ENCODE data around the gene PLCL2.
"Not testable (repeated sequence)": the region's sequence is repeated elsewhere in the genome, so short reads cannot be mapped to it uniquely, and the experiment has no call there.

The PLCL2 gene

GRCh38 chr3:16979769-16980515 lies 95.2 kb downstream of the PLCL2 start:
- DNase-seq, result not testable (repeated sequence)

DNA sequence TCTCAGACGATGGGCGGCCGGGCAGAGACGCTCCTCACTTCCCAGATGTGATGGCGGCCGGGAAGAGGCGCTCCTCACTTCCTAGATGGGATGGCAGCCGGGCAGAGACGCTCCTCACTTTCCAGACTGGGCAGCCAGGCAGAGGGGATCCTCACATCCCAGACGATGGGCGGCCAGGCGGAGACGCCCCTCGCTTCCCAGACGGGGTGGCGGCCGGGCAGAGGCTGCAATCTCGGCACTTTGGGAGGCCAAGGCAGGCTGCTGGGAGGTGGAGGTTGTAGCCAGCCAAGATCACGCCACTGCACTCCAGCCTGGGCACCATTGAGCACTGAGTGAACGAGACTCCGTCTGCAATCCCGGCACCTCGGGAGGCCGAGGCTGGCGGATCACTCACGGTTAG lies 95.8 kb downstream of the PLCL2 start:
- not testable (repeated sequence) for DNase-seq

- DNase-seq, result no peak
Measured at GRCh38 chr3:16982460-16982859, 97.7 kb downstream of the PLCL2 start.

DNA sequence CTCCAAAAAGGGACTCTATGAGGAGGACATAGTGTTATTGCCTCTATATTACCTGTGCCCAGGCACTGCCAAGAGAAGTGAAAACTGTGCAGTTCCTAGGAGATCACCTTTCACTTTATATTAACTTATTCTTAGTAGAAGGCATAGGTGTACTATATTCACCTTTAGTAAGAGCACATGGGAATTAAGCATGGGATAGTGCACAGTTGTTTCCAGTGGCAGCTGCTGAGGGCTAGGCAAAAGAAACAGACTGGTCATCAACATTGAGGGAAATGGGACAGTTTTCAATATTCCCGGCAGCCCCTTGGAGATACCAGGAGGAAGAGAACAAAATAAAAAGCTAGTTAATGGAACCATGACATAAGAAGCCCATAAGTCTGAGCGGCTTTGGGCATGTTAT lies 100.9 kb downstream of the PLCL2 start:
- no peak for DNase-seq

- no peak for DNase-seq
Measured at GRCh38 chr3:16987141-16987540, 102.4 kb downstream of the PLCL2 start.

GRCh38 chr3:16990163-16990562 lies 105.4 kb downstream of the PLCL2 start:
- no peak for DNase-seq

- DNase-seq, result no peak
Measured at GRCh38 chr3:16992198-16992597, 107.4 kb downstream of the PLCL2 start.

GRCh38 chr3:16993227-16993626 lies 108.5 kb downstream of the PLCL2 start:
- DNase-seq, result no peak

GRCh38 chr3:16994854-16995525 lies 110.2 kb downstream of the PLCL2 start:
- DNase-seq, result no peak

DNA sequence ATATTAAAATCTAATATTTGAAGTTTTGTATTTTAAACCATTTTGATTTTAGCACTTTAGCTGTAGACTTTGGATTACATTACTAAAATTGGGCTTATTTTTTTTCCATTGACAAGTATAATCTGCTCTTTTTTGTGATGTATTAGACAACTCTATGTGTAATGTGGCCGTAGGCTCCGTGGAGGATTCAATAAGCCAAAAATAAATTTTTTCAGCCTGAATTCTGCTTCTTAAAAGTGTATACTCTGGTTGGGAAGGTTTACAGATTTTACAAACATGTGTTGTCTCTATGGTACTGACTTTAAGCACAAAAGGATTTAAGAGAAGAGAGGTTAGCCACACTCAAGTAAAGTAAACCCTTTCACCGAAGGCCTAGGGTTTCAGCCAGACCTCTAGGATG lies 110.8 kb downstream of the PLCL2 start:
- DNase-seq, result no peak

DNA sequence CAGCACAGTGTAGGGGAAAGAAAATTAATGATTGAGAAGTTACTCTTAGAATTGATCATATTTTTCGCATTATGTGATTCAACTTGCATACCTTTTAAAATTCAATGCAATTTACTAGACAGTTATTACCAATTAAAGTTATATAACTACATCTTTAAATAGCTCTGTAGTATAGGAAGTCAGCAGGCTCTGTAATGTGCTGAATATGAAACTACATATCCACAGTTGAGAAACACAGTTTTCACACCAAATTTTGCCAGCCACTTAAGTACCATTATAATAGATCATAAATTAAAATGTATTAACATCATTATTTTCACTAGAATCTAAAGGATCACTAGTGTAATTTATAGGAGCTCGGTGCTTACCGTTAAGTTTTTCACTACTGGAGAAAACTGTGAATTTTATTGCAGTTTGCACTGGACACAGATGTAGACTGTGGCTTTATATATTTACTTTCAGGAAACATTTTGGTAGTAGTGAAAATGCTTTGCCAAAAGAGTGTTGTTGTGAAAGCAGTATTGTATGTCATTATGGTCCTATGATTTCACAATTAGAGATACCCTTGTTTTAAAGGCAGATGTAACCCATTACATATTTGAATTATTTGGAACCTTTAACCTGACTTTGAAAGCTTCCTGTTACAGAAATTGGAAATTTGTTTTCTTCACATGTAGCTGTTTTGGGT lies 113.6 kb downstream of the PLCL2 start:
- DNase-seq, result no peak

GRCh38 chr3:16999161-16999560 lies 114.4 kb downstream of the PLCL2 start:
- no peak for DNase-seq

- DNase-seq, result no peak
Measured at GRCh38 chr3:16999871-17000270, 115.1 kb downstream of the PLCL2 start.

- no peak for DNase-seq
Measured at GRCh38 chr3:17003457-17003856, 118.7 kb downstream of the PLCL2 start.

- no peak for DNase-seq
Measured at GRCh38 chr3:17006132-17006852, 121.5 kb downstream of the PLCL2 start.

GRCh38 chr3:17007284-17007683 lies 122.5 kb downstream of the PLCL2 start:
- DNase-seq, result no peak

GRCh38 chr3:17009826-17010225 lies 125.1 kb downstream of the PLCL2 start:
- no peak for DNase-seq

DNA sequence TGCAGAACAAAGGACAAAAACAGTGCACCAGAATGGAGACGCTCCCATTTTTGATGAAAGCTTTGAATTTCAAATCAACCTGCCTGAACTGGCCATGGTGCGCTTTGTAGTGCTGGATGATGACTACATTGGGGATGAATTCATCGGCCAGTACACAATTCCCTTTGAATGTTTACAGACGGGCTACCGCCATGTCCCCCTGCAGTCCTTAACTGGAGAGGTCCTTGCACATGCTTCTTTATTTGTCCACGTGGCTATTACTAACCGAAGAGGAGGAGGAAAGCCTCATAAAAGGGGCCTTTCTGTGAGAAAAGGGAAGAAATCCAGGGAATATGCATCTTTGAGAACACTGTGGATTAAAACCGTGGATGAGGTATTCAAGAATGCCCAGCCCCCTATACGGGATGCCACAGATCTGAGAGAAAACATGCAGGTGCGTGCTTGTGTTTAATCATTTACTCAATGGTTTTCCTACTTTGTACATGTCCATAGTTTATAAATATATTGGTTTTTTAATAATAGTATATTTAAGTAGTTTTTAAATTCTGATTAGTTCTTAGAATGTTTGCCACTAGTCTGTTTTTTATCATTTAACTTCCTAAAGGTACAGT lies 127.1 kb downstream of the PLCL2 start:
- no peak for DNase-seq

DNA sequence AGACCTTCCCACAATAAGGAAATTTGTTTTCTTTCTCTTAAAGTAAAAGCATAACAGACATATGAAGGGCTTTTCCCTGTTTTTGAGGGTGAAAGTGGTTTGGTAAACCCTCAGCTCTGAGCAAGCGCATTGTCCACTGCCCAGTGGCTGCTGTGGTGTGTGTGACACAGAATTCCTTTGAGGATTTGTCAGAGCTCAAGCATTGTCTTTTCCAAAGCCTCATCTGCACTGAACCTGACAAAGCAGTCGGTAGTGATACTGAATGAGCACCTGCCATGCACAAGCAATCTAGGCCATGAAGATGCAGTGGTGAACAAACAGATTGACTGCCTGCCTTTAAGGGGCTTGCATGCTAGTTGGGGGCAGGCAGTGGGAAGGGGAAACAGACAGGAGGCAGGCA lies 128.3 kb downstream of the PLCL2 start:
- no peak for DNase-seq

DNA sequence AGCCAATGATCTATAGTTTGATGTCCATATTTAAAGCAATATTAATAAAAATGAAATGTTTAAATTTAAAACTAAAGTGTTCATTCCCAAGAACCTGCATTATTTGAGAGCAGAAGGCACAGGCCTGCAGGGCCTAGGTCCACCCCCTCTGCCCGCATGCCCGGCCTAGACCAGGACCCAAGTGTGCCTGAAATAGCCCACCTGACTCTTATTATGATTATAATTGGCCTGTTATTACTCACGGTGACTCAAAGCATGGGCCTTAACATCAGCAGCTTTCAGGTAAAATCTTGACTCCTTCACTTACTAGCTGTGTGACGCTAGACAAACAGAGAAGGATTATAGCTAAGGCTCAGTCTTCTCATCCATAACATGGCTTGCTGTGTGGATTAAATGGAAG lies 128.8 kb downstream of the PLCL2 start:
- DNase-seq, result no peak

- DNase-seq, result no peak
Measured at GRCh38 chr3:17014284-17014683, 129.5 kb downstream of the PLCL2 start.

DNA sequence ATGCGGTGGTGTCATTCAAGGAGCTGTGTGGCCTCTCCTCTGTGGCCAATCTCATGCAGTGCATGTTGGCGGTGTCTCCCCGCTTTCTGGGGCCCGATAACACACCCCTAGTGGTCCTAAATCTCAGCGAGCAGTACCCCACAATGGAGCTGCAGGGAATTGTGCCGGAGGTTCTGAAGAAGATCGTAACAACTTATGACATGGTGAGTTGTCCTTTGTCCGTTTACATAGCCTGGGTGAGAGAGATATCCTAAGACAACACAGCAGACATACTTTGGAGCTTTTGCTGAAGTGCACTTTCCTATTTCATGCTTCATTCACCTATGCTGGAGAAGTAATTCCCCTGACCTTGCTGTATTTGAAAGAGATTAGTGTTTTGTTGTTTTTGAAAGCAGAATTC lies 130.0 kb downstream of the PLCL2 start:
- DNase-seq, result no peak

DNA sequence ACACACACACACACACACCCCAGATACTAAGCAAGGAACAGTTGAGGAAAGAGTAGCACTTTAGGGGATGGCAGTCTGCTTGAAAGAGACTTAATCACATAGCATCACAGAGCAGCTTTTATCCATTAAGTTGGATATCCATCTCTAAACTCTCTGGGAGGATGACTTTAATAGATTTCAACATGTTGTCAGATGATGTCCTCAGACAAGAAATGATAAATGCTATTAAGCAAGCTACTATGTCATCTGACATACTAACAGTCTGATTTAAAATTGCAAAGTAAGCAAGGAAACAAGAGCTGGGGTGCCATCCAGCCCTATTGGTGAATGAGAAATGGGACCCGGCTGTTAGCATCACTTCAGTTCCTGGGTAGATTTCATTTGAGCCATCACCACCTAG lies 136.9 kb downstream of the PLCL2 start:
- no peak for DNase-seq

All from stimulated activated CD4-positive, alpha-beta T cell treated with anti-CD3 and anti-CD28 coated beads, Interleukin-1b, Interleukin-23, amount 100 ng/mL, for 48 hours (primary cell).